Epithelial cell of esophagus (primary cell): ENCODE data around the gene DPP3.

Source experiments
- DNase-seq: peaks from one replicate; pipeline ENCODE4 v3.0.0; 2010; ENCODE audit warnings: low read depth
- H3K4me3 ChIP-seq: 2 replicates; pipeline ENCODE4 v1.5.1; 2011; ENCODE audit warnings: mild to moderate bottlenecking, low read length, control low read depth
- CTCF ChIP-seq: IDR thresholded peaks from 2 replicates; pipeline ENCODE4 v1.5.1; 2011; ENCODE audit warnings: low read depth, mild to moderate bottlenecking, low read length, control low read depth, inconsistent platforms; ENCODE audit not compliant: insufficient read depth; ENCODE audit errors: missing control alignments

DPP3 gene

GRCh38 chr11:66495401-66495854 is 15.2 kb downstream of the DPP3 start:
- H3K4me3 ChIP-seq = no peak overlapping the region
- DNase-seq = no peak
- no peak for TF ChIP-seq CTCF

GRCh38 chr11:66497206-66497605 is 17.0 kb downstream of the DPP3 start:
- no peak for DNase-seq
- no peak overlapping the region for H3K4me3 ChIP-seq
- TF ChIP-seq CTCF = no peak

GRCh38 chr11:66498506-66498905 is 18.3 kb downstream of the DPP3 start:
- no peak for TF ChIP-seq CTCF
- H3K4me3 ChIP-seq = no peak overlapping the region
- no peak for DNase-seq

- no peak for DNase-seq
- H3K4me3 ChIP-seq = no peak overlapping the region
- no peak for TF ChIP-seq CTCF
These were observed 25.1 kb downstream of the DPP3 start for GRCh38 chr11:66505276-66505816.

GRCh38 chr11:66509131-66509561 is 28.9 kb downstream of the DPP3 start:
- no peak for DNase-seq
- H3K4me3 ChIP-seq = no peak overlapping the region
- TF ChIP-seq CTCF = no peak

GRCh38 chr11:66510271-66510989 is 30.2 kb downstream of the DPP3 start, which contains the start of gene BBS1:
BBS1 (plus strand) TSS chr11:66510635; CDS start chr11:66510660, 25 bp downstream.
- TF ChIP-seq CTCF = no peak
- peak; percentile 78 for DNase-seq
- H3K4me3 ChIP-seq = peak within 1 kb of the TSS; percentile 99

GRCh38 chr11:66510990-66511339 is 30.7 kb downstream of the DPP3 start:
- peak overlapping the region; percentile 99 for H3K4me3 ChIP-seq
- TF ChIP-seq CTCF = no peak
- no peak for DNase-seq
